ENCODE results near the gene SHISAL1.

GRCh38 chr22:44330188-44330743 lies 17.5 kb upstream of the SHISAL1 start:
- no peak for TF ChIP-seq CTCF (IDR thresholded peaks at IDR 0.05; ENCODE audit: borderline replicate concordance, extremely low read depth, low read length, poor library complexity, severe bottlenecking)
- TF ChIP-seq EZH2 (IDR thresholded peaks at IDR 0.05; ENCODE audit: borderline replicate concordance, low read depth, low read length, severe bottlenecking), result no peak
